Measurements from ENCODE around the gene CALU. TPM values are rescaled to one million over a fixed set of nuclear protein-coding genes. Genes with fewer than 3 reads are reported as not detected.

Gene CALU
- total and polyA plus RNA-seq, 10 of the 15 experiments (the other 5 are each of a cell fraction or from before 2014, with no cell fraction given), result 31.2 to 75.6 (median 42.1) TPM

- no peak for TF ChIP-seq ZBTB40 (IDR thresholded peaks at IDR 0.05; ENCODE audit: borderline replicate concordance)
- TF ChIP-seq PML (IDR thresholded peaks at IDR 0.05; ENCODE audit: low read length), result no peak
- no peak for TF ChIP-seq TARDBP (IDR thresholded peaks at IDR 0.05; ENCODE audit: borderline replicate concordance)
These were observed 57.2 kb downstream of the CALU start (continued) for GRCh38 chr7:128796327-128796726.

GRCh38 chr7:128799451-128799850 lies 60.3 kb downstream of the CALU start:
- Histone ChIP-seq H3K4me2 (ENCODE audit: control insufficient read depth, insufficient read depth) (no peak overlapping the region), H3K9me3 (replicated peaks; ENCODE audit: control insufficient read depth, insufficient read depth, low read length) (no peaks in the 10 kb centered on the region), H3K36me3 (ENCODE audit: control insufficient read depth in 2 of 2, insufficient read depth in 2 of 2, low read length in 1 of 2) (no peaks in the 10 kb centered on the region), H3K27me3 (replicated peaks in 1 of 2; ENCODE audit: control insufficient read depth in 2 of 2, insufficient read depth in 2 of 2, low read length in 1 of 2) (no peaks in the 10 kb centered on the region), H3K9ac (ENCODE audit: control insufficient read depth, insufficient read depth, low read length) (no peak overlapping the region), H3K4me1 (ENCODE audit: control insufficient read depth, insufficient read depth, low read length) (no peaks in the 10 kb centered on the region), H3K4me3 (no peak overlapping the region), H3K27ac (ENCODE audit: control insufficient read depth, insufficient read depth) (no peak overlapping the region), H4K20me1 (ENCODE audit: control insufficient read depth, insufficient read depth) (no peaks in the 10 kb centered on the region), H3K79me2 (ENCODE audit: control insufficient read depth, insufficient read depth, low read length) (no peaks in the 10 kb centered on the region), H2AFZ (ENCODE audit: control insufficient read depth, low read depth, low read length) (no peak overlapping the region)
- ATAC-seq, result no peak
- no peak for TF ChIP-seq CTCF (IDR thresholded peaks at IDR 0.05 in 2 of 3, conservative IDR thresholded peaks at IDR 0.05 in 1 of 3; ENCODE audit: control insufficient read depth in 2 of 3, extremely low read depth in 1 of 3, insufficient read depth in 1 of 3, low read depth in 3 of 3, low read length in 3 of 3)
- 0 out of 2 replicates have a peak, but pooled peaks have one; percentile 31 for TF ChIP-seq SPI1 (IDR thresholded peaks at IDR 0.05; ENCODE audit: borderline replicate concordance, insufficient read depth, low read depth, low read length)
- intact Hi-C loops (cut with micrococcal nuclease; ENCODE audit: unreplicated experiment), result no loop called here
- no peak for DNase-seq (ENCODE audit: low read depth, low spot score)
- WGBS (ENCODE audit: insufficient coverage, insufficient replicate concordance, low lambda C conversion rate, missing lambda C conversion rate), result 55% methylated on average over 2 of the region's 2 CpGs
- no peak for FAIRE-seq
- CTCF ChIA-PET, result interaction anchor here (0.7 kb wide), 1 partner anchor 12 kb away, joined by 3 read pairs; no protein-coding TSS in a partner anchor
- RAD21 ChIA-PET (ENCODE audit: unreplicated experiment), result interaction anchor here (0.7 kb wide), 1 partner anchor 119 kb away, joined by 3 read pairs; no protein-coding TSS in a partner anchor
- BruUV-seq (replicated peaks), result no TSS peak
- in situ Hi-C loops (cut with MboI), result no loop called here
- SMC1A ChIA-PET (ENCODE audit: uncharacterized antibody, unreplicated experiment), result interaction anchor here (1.0 to 1.5 kb wide), 2 partner anchors 10 to 68 kb away, joined by 3 read pairs; no protein-coding TSS in a partner anchor
- POLR2A ChIA-PET, result no interaction called here
